RKO (cell line): ENCODE measurements around the gene CDH9.
"Not testable (repeated sequence)": the region's sequence is repeated elsewhere in the genome, so short reads cannot be mapped to it uniquely, and the experiment has no call there.

Experiments
- DNase-seq: peaks from one replicate; pipeline ENCODE4 v3.0.0-alpha.2; 2016; ENCODE audit warnings: low spot score

Gene CDH9

DNA sequence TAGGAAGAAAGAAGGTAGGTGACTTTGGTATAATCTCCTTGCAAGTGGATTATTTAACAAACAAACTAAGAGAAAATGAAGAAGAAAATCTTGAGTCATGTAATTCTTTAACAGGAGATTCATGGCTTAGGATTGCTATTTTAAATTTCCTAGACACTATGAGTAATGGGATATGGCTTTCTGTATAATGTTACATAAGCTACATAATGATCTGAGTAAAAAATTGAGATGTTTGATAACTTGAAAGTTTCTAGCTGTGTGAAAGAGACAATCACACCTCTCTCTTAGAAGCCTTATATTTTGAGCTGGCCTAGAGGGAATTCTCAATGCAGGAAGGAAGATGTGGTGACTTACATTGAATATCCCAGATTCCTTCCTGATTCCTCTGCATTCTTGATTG, 92.5 kb downstream of the CDH9 start:
- no peak for DNase-seq

DNA sequence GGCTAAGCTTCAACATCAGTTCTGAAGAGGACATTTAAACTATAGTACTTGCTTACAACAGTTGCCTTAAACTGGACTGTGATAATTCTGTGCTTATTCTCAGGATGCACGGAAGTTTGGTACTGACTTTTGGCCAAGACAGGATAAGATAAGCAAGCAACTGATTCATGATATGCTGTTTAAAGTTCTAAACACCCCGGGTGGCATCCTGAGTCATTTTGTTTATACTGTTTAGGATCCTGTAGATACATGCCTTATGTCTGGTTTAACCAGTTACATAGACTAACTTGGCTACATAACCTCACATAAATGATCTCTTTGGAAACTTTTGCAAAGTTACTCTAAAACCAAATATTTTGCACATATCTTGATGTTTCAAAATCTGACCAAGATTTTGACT, 95.9 kb downstream of the CDH9 start:
- DNase-seq, result no peak

DNA sequence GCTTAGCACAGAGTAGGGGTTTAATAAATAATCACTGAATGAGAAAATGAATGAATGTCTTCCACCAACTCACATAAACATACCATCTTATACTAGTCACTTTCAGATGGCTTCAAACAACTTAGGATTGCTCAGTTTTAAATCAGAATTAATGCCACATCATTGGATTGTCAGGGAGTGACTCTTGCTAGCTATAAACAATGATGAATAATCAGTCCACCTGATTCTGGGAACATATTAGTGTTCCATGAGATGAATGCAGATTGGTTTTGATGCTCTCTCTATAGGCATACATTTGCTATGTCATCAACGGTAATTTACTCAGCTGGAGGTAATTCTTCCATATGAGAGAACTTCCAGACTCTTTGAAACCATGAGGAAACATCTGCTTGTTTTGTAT, 97.4 kb downstream of the CDH9 start:
- DNase-seq, result peak; percentile 71

DNA sequence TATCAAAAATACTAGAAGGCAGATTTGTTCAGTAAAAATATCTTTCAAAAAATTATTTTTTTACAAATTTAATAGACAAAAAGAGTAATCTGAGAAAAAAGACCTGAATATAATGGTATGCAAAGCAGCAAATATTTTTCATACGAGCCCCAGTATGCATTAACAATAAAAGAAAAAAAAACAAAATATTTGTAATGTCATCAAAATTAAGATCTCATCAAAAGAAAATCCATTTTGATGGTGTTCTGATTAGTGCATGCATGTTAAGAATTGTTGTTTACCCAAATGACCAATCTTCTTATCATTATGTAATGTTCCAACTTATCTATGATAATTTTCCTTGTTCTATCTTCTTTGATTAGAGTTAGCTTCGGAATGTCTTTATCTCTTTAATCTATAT, 106.1 kb downstream of the CDH9 start:
- DNase-seq, result no peak

DNA sequence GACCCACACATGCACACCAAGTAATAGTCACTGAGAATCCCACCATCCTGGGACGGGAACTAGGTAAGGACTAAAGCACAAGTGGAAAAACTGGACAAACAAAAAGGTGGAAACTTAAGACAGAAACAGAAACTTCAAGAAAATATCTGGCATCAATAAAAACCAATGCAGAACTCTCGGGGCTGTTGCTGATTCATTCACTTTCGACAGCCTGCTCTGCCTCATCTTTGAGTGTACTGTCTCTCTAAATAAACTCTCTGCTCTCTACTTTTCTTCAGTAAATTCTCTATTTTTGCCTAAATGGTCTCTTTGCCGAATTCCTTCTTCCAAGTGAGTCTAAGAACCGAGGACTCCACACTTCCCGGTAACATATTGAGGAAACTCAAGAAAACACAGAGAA, 116.9 kb downstream of the CDH9 start:
- DNase-seq, result no peak

DNA sequence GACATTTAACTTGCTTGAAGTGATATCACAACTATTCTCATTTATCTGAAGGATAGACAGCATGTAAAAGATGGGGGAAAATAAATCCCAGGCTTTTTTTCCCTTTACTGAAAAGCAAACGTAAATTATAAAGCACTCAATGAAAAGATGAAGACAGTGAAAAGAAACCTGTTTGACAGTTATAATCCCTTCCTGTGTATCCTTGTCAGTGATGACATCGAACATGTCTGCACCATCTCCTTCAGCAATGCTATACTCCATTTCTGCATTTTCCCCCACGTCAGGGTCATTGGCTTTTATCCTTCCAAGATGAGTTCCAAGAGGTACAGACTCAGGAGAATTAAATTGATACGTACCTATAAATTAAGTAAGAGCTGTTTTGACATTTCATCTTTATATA, 134.9 kb downstream of the CDH9 start:
- DNase-seq, result no peak

DNA sequence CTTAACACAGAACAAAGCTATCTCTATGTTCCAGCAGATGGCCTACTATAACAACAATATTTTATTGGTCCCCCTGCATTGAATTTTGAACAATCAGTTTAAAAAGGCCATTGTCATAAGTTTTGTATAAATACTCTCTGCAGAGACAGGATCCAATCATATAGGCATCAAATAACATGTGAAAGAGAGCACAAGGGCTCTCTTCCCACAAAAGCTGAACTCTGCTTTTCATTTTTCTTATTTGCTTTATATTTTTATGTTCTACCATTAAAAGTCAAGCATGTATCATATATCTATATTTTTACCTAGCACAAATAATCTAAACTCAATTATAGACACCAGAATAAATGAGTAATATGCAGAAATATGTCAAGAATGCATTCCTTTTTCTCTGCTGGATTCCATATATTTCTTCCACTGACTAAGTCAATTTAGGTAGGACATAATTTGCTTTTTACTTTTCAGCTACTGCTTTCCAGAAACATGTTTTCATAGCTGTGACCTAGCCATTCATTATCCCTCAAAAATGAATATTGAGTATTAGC, 143.6 kb downstream of the CDH9 start:
- DNase-seq, result peak; percentile 3

DNA sequence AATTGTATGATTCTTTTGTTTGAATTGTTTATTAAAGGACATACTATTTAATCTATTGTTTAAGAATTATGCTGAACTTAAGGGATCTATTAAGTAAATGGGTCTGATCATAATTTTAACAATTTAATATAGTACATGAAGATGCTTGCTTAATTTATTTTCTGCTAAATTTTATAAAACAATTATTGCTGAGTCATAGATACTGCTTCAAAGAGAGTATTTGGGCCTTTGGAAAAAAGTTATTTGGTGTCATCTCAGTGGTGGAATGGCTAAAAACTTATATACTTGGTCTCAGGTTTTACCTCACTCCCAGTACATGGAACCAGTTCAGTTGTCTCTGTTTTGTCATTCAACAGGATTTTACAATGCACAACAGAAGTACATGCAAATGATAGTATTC, 145.3 kb downstream of the CDH9 start:
- no peak for DNase-seq

DNA sequence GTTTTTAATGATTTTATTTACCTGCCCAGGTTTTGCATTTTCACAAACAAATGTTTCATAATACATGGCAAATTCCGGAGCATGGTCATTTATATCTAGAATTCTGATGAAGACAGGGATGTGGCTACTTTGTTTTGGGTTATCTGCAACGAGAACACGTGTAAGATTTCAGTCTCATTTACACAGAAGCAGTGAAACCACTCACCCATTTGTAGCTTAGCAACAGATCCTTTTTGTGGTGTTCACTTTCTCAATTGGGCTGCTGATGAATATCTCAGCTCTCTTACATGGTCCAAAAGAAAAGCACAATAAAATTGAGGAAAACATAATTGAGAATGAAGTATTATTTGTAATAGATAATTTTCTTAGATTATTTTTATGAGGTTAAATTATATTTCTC, 148.6 kb downstream of the CDH9 start:
- DNase-seq, result no peak

DNA sequence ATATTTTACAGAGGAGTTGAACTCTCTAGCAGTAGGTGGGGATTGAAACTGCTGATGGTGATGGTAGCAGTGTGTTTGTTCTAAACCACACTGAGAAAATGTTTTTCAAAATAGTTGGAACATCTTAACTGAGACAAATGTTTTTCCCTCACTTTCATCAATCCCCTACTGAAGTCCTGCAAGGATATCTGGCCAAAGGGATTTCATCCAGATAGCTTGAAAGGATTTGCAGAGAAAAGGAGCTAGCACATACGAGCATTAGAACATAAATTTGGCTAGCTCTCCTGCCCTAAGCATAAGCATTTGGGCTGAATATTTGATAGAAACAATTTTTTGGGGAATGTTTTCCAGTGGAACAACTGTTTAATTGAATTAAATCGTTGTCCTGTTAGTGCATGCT, 153.9 kb downstream of the CDH9 start:
- no peak for DNase-seq

DNA sequence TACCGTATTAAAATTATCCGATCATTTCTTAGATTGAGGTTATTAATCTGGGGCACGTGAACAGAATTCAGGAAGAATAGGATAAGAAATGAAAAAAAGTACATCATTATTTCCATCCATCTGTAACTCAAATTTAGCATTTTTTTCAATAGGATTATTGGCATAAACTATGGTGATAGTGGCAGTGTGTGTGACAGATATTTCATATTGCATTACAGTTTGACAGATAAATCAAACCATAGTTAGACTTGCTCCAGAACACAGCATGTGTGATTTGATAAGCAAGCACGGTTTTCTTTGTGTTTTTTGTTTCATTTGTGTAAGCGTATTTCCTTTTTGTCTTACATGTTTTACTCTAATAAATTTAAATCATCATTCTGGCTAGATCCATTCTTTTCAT, 155.0 kb downstream of the CDH9 start:
- no peak for DNase-seq

DNA sequence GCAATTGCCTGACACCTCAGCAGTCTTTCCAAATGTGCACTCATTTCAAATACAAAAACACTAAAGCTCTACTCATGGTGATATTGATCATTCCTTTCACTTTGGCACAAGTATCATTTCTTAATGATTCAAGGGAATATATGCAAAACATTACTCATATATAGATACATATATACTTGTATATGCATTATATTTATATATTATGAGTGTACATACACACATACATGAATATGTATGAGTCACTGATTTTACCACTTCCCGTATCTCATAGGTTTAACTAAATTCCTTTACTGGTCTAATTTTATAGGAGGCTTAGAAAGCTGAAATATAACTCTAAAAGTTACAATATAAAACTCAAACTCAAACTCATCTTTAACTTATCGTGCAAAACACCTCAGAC, 156.5 kb downstream of the CDH9 start:
- no peak for DNase-seq

DNA sequence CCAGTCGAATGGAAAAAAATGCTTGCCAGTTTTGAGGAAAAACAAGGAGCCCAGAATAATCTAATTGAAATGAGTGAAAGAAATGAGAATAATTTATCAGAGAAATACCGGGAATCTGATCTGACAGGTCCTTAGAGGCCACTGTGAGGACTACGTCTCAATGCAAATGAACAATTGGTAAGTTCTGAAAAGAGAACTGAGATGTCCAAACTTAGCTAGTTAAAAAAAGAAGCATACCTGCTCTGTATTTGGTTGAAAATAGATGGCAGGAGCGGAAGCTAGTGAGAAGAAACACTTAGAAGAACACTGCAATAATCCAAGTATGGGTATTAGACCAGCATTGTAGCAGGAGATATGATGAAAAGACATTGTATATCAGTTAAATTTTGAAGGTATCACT, 161.2 kb downstream of the CDH9 start:
- DNase-seq, result no peak

DNA sequence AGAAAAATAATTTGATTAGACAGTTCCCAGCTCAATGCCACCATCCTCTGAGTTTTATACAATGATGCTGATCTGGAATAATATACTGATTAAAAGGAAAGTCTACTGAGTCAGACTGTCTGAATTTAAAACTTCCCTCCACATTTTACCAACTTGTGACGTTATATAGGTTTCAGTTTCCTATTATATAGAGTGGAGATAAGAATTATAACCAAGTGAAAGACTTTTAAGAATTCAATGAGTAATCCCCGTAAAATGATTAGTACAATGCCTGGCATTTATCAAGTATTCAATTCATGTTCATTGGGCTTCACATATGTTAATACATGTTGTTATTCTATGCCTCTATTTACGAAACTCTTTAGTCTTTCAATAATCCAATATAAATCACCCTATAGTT, 166.0 kb downstream of the CDH9 start:
- DNase-seq, result no peak

DNA sequence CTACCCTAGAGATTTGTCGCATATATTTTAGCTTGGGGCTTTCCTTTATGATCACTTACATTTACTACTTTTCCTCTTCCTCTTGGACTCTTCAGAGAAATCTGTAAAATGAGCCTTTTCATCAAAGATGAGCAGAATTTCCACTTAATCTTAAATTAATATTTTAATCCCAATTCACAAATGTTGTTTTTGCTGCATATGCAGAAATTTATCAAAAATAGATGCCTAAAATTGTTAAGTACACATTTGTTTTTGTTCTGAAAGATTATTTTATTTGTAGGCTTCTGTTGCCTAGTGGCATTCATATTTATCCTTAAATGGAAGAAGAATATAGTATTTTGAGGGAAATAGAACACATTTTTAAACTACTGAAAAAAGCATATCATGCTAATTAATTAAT, 168.6 kb downstream of the CDH9 start:
- DNase-seq, result no peak

DNA sequence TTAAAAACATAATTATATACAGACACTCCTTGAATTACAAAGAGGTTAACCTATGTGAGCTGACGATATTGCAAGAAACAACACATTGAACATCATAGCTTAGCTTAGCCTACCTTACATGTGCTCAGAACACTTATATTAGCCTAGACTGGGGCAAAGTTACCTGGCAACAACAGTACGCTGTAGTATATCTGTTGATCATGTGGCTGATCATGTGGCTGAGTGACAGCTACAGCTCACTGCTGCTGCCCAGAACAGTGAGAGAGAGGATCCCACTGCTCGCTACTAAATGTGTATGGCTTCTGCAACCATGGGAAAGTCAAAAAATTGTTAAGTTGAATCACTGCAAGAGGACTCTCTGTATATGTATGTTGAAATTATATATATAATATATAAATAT, 169.9 kb downstream of the CDH9 start:
- DNase-seq, result no peak

DNA sequence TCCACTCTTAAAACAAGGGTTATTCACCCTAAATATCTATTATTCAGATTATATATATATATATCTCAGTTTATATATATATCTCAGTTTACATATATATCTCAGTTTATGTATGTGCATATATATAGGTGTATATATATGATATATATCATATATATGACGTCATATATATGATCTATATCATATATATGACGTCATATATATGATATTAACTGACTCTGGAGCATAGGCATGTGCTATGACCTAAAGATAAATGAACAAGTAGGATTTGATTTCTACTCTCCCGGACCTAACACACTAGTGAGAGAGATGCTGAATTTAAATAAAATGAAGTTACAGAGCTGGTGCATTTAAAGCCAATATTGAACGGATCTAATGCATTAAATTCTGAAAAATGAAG, 174.3 kb downstream of the CDH9 start:
- no peak for DNase-seq

DNA sequence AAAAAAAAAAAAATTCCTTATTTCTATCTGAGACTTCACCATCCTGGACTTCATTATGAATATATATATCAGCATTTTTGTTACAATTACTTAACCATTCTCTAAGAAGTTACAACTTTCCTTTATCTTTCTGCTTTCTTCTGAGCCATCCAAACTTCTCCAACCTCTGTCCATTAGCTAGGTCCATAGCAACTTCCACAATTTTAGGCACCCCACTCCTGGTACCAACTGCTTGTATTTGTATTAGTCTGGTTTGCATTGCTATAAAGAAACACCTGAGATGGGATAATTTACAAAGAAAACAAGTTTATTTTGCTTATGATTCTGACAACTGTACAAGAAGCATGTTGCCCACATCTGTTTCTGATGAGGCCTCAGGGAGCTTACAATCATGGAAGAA, 182.1 kb downstream of the CDH9 start:
- no peak for DNase-seq

DNA sequence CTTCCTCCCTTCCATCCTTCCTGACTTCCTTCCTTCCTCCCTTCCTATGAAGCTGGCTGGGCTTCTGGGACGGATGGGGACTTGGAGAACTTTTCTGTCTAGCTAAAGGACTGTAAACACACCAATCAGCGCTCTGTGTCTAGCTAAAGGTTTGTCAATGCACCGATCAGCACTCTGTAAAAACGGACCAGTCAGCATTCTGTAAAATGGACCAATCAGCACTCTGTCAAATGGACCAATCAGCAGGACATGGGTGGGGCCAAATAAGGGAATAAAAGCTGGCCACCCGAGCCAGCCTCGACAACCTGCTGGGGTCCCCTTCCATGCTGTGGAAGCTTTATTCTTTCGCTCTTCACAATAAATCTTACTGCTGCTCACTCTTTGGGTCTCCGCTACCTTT, 185.9 kb downstream of the CDH9 start:
- not testable (repeated sequence) for DNase-seq

DNA sequence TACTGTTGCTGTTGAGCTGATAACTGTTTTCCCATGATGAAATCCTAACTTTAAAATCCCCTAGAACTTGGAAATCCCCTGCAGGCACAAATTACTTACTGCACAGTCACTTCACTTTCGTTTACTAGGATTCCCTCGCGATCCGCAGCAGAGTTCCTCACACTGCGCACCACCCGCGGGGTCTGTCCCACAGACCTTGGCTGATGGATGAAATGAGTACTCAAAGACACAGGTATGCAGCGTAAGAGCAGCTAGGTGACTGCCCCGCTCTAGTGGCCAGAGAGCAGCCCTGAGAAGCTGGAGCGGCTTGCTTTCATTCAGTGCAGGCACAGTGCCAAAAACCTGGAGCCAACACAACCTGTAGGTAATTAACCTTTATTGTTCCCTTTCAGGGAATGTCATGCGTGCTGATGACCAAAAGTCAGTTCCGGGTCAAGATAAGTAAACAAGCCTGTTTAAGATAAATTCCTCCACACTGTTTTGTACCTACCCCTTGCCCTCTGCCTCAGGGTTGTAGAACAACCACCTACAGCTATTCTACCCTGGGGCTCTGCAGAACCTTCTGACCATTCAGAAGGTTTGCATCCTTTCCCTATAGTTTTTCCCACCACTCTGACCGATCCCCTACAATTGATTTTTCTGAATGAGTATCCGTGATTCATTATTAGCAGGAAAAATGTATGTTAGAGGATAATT, 191.2 kb downstream of the CDH9 start:
- DNase-seq, result no peak

DNA sequence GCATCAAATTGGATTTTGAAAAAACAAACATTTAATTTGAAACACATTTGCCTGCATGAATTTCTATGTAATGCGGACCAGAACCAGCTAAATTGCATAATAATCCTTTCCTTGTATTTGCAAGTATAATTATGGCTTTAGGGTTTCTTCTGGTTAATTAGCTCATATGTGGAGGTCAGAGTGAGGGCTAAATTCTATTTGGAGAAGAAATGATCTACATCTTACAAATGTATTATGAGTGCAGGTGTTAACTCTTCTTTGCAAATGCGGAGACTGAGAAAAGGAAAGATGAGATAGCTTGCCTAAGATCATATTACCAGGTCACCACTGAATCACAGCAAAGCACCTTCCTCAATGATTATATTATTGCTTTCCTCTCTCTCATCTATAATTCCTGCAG, 194.7 kb downstream of the CDH9 start:
- no peak for DNase-seq

DNA sequence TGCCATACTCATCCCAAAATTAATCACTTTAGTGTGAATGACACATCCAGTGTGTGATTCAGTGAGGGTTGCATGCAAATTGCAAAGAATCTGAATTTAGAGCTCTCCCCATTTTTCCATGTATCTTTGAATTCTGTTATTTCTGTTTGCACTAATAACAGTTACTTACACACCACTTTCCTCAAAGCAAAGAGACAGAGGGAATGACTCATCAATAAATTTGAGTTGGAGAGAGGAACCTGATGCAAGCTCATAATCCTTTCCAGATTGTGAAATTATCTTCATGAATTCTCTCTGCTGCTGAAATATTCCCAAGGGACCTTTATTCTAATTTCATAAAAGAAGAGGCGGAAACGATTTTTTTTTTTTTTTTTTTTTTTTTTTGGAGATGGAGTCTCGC, 204.8 kb downstream of the CDH9 start:
- DNase-seq, result peak; percentile 42
